BE2C (cell line): Measurements from ENCODE around the gene SLC35G6. TPM values are rescaled to one million over a fixed set of nuclear protein-coding genes. Genes with fewer than 3 reads are reported as not detected.
A peak's percentile ranks its signal among the peaks of the same experiment; 100 is the strongest.
"Not testable (repeated sequence)": the region's sequence is repeated elsewhere in the genome, so short reads cannot be mapped to it uniquely, and the experiment has no call there.

Source experiments
- DNase-seq: peaks from one replicate; pipeline ENCODE4 v3.0.0-alpha.2; 2020
- H3K27me3 ChIP-seq: fragments of 250-450 bp; sonication (Bioruptor Pico); 2 replicates; pipeline ENCODE4 v1.5.1; 2020; ENCODE audit warnings: mild to moderate bottlenecking
- H3K36me3 ChIP-seq: fragments of 250-450 bp; sonication (Bioruptor Pico); 2 replicates; pipeline ENCODE4 v1.5.1; 2020; ENCODE audit warnings: mild to moderate bottlenecking
- H3K4me1 ChIP-seq: fragments of 250-450 bp; sonication (Bioruptor Pico); 2 replicates; pipeline ENCODE4 v1.5.1; 2020
- H3K4me3 ChIP-seq: 2 replicates; pipeline ENCODE4 v1.5.1; 2011; ENCODE audit warnings: low read depth, low read length
- H3K9me3 ChIP-seq: fragments of 250-450 bp; sonication (Bioruptor Pico); 2 replicates; pipeline ENCODE4 v1.5.1; 2020
- CTCF ChIP-seq: IDR thresholded peaks from 2 replicates; pipeline ENCODE4 v1.5.1; 2012; ENCODE audit warnings: mild to moderate bottlenecking, low read depth, low read length
- polyA plus RNA-seq: library from polyadenylated mRNA; unstranded; fragments of >200 nt; gene quantifications from one replicate; pipeline ENCODE4 v1.2.1, GENCODE V29; 2012; ENCODE audit warnings: low read depth, missing spikeins; ENCODE audit not compliant: insufficient read length, insufficient read depth

The SLC35G6 gene
- not detected for polyA plus RNA-seq

- H3K4me3 ChIP-seq, result peak within 1 kb of the TSS; percentile 63; the same call in 1 of the 2 replicates
- not testable (repeated sequence) for H3K9me3 ChIP-seq, H3K4me1 ChIP-seq, H3K27me3 ChIP-seq, H3K36me3 ChIP-seq, DNase-seq
Measured at GRCh38 chr17:7481275-7481674, at the start of gene SLC35G6. Gene SLC35G6 (plus strand): TSS chr17:7481446. CDS start chr17:7481517, 71 bp downstream.

GRCh38 chr17:7432296-7432695, 49.0 kb upstream of the SLC35G6 start:
- Histone ChIP-seq H3K9me3 (no peaks in the 10 kb centered on the region), H3K4me1 (no peaks in the 10 kb centered on the region), H3K4me3 (no peak overlapping the region), H3K27me3 (no peaks in the 10 kb centered on the region), H3K36me3 (no peaks in the 10 kb centered on the region)
- DNase-seq, result no peak
- TF ChIP-seq CTCF, result no peak

GRCh38 chr17:7435676-7436555, 45.3 kb upstream of the SLC35G6 start:
- no peak for DNase-seq
- H3K9me3 ChIP-seq, result no peaks in the 10 kb centered on the region
- no peak overlapping the region for H3K4me3 ChIP-seq
- no peaks in the 10 kb centered on the region for H3K36me3 ChIP-seq
- H3K4me1 ChIP-seq, result no peaks in the 10 kb centered on the region
- no peak for TF ChIP-seq CTCF
- peaks cover 9% of the 10 kb centered on the region for H3K27me3 ChIP-seq

GRCh38 chr17:7436556-7437368, 44.5 kb upstream of the SLC35G6 start:
- peak; percentile 47 for TF ChIP-seq CTCF
- Histone ChIP-seq H3K4me1 (no peaks in the 10 kb centered on the region), H3K9me3 (no peaks in the 10 kb centered on the region), H3K4me3 (peak overlapping the region; percentile 57), H3K36me3 (no peaks in the 10 kb centered on the region), H3K27me3 (peaks cover 9% of the 10 kb centered on the region)
- DNase-seq, result peak; percentile 81

GRCh38 chr17:7437369-7437863, 43.8 kb upstream of the SLC35G6 start:
- peaks cover 9% of the 10 kb centered on the region for H3K27me3 ChIP-seq
- DNase-seq, result no peak
- peak overlapping the region; percentile 57 for H3K4me3 ChIP-seq

More at GRCh38 chr17:7437369-7437863, 43.8 kb upstream of the SLC35G6 start:
- Histone ChIP-seq H3K36me3 (no peaks in the 10 kb centered on the region), H3K4me1 (no peaks in the 10 kb centered on the region), H3K9me3 (no peaks in the 10 kb centered on the region)
- TF ChIP-seq CTCF, result no peak
